Bronchial epithelial cell (primary cell): ENCODE data around the gene TTYH3. TPM values are rescaled to one million over a fixed set of nuclear protein-coding genes. Genes with fewer than 3 reads are reported as not detected.
A peak's percentile ranks its signal among the peaks of the same experiment; 100 is the strongest.

Experiments used
- DNase-seq: peaks from one replicate; pipeline ENCODE4 v3.0.0-alpha.2; 2010; ENCODE audit warnings: low read depth
- FAIRE-seq: peaks from 2 replicates; lab custom pipeline; 2011; peaks lifted over from hg19 to GRCh38; lab: Jason Lieb, UNC
- H3K27me3 ChIP-seq: 2 replicates; pipeline ENCODE4 v1.5.1; 2011; ENCODE audit warnings: low read length; ENCODE audit not compliant: control insufficient read depth, insufficient read depth
- H3K36me3 ChIP-seq: 2 replicates; pipeline ENCODE4 v1.5.1; 2011; ENCODE audit warnings: low read length; ENCODE audit not compliant: control insufficient read depth, insufficient read depth
- H3K4me3 ChIP-seq: 2 replicates; pipeline ENCODE4 v1.5.1; 2011; ENCODE audit warnings: mild to moderate bottlenecking, low read depth, low read length, control low read depth
- CTCF ChIP-seq: IDR thresholded peaks from 2 replicates; pipeline ENCODE4 v1.5.1; 2011; ENCODE audit warnings: mild to moderate bottlenecking, moderate library complexity, low read length, control low read depth, inconsistent platforms; ENCODE audit not compliant: insufficient read depth, severe bottlenecking
- total RNA-seq: library from RNA; depleted of rRNA; stranded (reverse); fragments of >200 nt; gene quantifications from 2 replicates; pipeline ENCODE4 v1.2.1, GENCODE V29; 2014

TTYH3 gene
- total RNA-seq, 1 donor from 2014 or later, result 5.8 TPM

GRCh38 chr7:2635148-2635668 lies 3.4 kb downstream of the TTYH3 start:
- no peaks in the 10 kb centered on the region for H3K27me3 ChIP-seq
- no peak overlapping the region for H3K4me3 ChIP-seq
- no peak for TF ChIP-seq CTCF
- no peak for DNase-seq
- peaks cover 5% of the 10 kb centered on the region for H3K36me3 ChIP-seq
- FAIRE-seq, result no peak

- peak; percentile 87 for FAIRE-seq
- H3K4me3 ChIP-seq, result no peak overlapping the region
Observed at GRCh38 chr7:2635810-2636701, 4.3 kb downstream of the TTYH3 start.

DNA sequence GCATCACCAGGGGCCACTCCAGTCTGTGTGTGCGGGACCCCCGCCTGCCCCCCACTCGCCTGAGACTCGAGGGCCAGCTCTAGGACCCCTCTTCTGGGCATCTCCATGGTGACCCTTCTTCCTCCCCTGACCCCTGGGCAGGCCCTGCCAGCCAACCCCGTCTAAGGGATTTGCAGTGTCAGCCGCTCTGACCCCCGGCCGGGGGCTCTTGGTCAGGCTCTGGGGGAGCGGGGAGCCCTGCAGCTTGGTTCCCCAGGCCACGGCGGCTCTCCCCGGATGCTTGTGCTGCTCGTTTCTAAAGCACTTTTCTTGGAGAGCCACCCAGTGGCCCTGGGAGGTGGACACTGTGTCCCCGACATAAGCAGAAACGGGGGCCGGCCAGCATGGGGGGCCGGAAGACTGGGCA lies 5.3 kb downstream of the TTYH3 start:
- no peak for DNase-seq
- Histone ChIP-seq H3K36me3 (peaks cover 5% of the 10 kb centered on the region), H3K27me3 (no peaks in the 10 kb centered on the region), H3K4me3 (no peak overlapping the region)
- no peak for FAIRE-seq
- no peak for TF ChIP-seq CTCF

More at GRCh38 chr7:2635810-2636701, 4.3 kb downstream of the TTYH3 start:
- Histone ChIP-seq H3K36me3 (peaks cover 5% of the 10 kb centered on the region), H3K27me3 (no peaks in the 10 kb centered on the region)
- no peak for DNase-seq
- TF ChIP-seq CTCF, result no peak

DNA sequence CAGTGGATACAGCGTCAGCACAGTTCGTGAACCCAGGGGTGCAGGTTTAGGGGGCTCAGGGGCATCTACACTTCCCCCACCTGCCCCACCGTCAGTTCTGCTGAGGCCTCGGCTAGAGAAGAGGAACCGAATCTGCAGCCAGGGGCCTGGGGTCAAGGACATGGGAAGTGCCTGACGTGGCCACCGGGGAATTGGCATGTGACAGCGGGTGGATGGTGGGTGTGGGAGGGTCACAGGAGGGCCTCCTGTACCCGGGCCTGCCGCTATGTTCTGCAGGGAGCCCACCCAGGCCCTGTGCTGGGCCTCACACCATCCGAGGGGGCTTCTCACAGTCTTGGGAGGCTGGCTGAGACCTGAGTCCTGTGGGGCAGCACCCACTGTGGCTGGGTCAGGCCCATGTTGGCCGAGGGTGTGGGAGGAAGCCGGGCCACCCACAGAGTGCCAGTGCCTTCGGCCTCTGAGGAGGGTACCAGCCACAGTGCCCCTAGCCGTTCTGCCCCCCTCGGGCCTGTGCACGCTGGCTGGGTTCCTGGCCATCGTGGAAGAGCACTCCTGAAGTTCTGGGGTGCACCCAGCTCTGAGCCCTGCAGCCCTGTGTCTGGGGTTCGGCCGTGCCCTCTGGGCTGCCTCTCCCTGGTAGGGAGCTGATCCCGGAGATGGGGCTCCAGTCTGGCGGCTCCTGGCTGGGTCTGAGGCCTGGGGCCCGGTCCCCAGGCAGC lies 5.9 kb downstream of the TTYH3 start:
- DNase-seq (no peak), FAIRE-seq (no peak)
- no peak for TF ChIP-seq CTCF
- Histone ChIP-seq H3K4me3 (no peak overlapping the region), H3K27me3 (no peaks in the 10 kb centered on the region), H3K36me3 (peaks cover 5% of the 10 kb centered on the region)

DNA sequence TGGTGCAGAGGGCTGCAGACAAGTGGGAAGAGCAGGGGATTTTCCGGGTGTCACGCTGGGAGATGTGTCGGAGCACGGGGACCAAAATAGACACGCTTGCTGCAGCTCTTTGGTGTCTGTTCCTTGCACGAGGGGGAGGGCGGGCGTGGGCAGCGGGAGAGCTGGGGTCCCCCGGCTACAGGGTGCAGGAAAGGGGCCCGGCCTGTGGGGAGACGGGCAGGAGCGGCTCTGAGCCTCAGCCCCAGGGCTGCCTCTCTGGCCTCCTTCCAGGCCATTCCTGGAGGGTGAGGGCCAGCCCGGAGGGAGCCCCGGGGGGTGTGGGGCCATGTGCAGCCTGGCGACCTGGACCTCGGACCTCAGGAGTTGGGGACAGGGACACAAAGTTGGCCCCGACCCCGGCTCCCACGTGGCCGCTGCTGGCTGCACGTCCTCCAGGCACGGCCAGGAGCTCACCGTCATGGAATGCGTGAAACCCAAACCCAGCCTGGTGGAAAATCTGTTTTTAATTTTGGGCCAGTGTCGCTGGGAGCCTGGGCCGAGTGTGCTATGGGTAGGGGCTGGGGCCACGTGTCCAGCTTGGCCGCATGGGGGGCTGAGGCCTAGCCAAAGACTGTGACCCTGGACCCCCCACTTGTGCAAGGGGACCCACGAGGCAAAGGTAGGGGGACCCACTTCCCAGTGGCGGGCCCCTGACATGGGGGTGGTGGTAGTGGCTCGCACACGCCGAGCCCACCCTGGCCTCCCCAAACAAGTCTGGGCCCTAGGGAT lies 6.6 kb downstream of the TTYH3 start:
- DNase-seq, result no peak
- TF ChIP-seq CTCF, result no peak
- Histone ChIP-seq H3K4me3 (no peak overlapping the region), H3K36me3 (peaks cover 5% of the 10 kb centered on the region), H3K27me3 (no peaks in the 10 kb centered on the region)
- no peak for FAIRE-seq
